ENCODE results near the gene OXCT1. TPM values are rescaled to one million over a fixed set of nuclear protein-coding genes. Genes with fewer than 3 reads are reported as not detected.

Gene OXCT1
- total and polyA plus RNA-seq, 2 of the 13 experiments (the other 11 are each of a cell fraction or from before 2014, with no cell fraction given), result 0.92 to 4.7 TPM

- no peak for TF ChIP-seq PCBP1 (IDR thresholded peaks at IDR 0.05; ENCODE audit: borderline replicate concordance, low read depth, low read length)
- TF ChIP-seq DMTF1 (CRISPR knock-in tag; IDR thresholded peaks at IDR 0.05), result no peak
- TF ChIP-seq THAP7 (CRISPR knock-in tag; IDR thresholded peaks at IDR 0.05), result peak; percentile 31; the same call in 1 of the 2 replicates
- no peak for TF ChIP-seq ZNF124 (CRISPR knock-in tag; IDR thresholded peaks at IDR 0.05)
- no peak for TF ChIP-seq FIP1L1 (IDR thresholded peaks at IDR 0.05; ENCODE audit: borderline replicate concordance, insufficient read depth, low read depth, low read length)
- no peak for TF ChIP-seq EHMT2 (IDR thresholded peaks at IDR 0.05; ENCODE audit: borderline replicate concordance, low read depth, low read length)
- TF ChIP-seq NRL (CRISPR knock-in tag; IDR thresholded peaks at IDR 0.05; ENCODE audit: borderline replicate concordance), result peak; percentile 25; the same call in 1 of the 2 replicates
These were observed at the start of gene OXCT1 (continued) for GRCh38 chr5:41869724-41870626.

GRCh38 chr5:41918105-41918504 lies 47.9 kb upstream of the OXCT1 start:
- H3K4me1 ChIP-seq (ENCODE audit: insufficient read depth, low read length), result no peaks in the 10 kb centered on the region
- H3K27ac ChIP-seq (ENCODE audit: extremely low read length, insufficient read depth, low read length), result no peak overlapping the region
- DNase-seq (ENCODE audit: low spot score), result no peak
- no peaks in the 10 kb centered on the region for H4K20me1 ChIP-seq (ENCODE audit: insufficient read depth, low read length)
- H3K9me3 ChIP-seq (ENCODE audit: low read length), result no peaks in the 10 kb centered on the region
- no TSS peak for BruUV-seq (replicated peaks)
- no peaks in the 10 kb centered on the region for H3K27me3 ChIP-seq (ENCODE audit: control insufficient read depth in 1 of 2, insufficient read depth in 2 of 2, low read length in 2 of 2)
- H3K79me2 ChIP-seq (ENCODE audit: insufficient read depth, low read length), result no peaks in the 10 kb centered on the region
- no peak overlapping the region for H3K9ac ChIP-seq (ENCODE audit: insufficient read depth, low read depth, low read length)
- H3K36me3 ChIP-seq (replicated peaks in 1 of 2; ENCODE audit: control insufficient read depth in 1 of 2, insufficient read depth in 2 of 2, low read length in 2 of 2), result peaks cover 5 to 66% of the 10 kb centered on the region in 2 experiments; a peak in 4 of 5 replicates
- no peak for FAIRE-seq
- in situ Hi-C loops (cut with HindIII; ENCODE audit: extremely low pct_ligation_motif_present, low pct_unique_long_range_greater_than_20kb) (no loop called here), intact Hi-C loops (cut with micrococcal nuclease; ENCODE audit: unreplicated experiment) (no loop called here)
- POLR2A ChIA-PET, result no interaction called here
- H3K4me3 ChIP-seq (replicated peaks in 1 of 3; ENCODE audit: insufficient read depth in 1 of 3, low read depth in 2 of 3, low read length in 3 of 3), result no peak overlapping the region
- no peak for ATAC-seq
- WGBS (ENCODE audit: low lambda C conversion rate), result 97% methylated on average over 2 of the region's 2 CpGs
- no peak overlapping the region for H2AFZ ChIP-seq (ENCODE audit: low read length)
- CTCF ChIA-PET (ENCODE audit: low intra/inter-chr PET ratio, low total read pairs), result no interaction called here
- H3K4me2 ChIP-seq (ENCODE audit: low read depth, low read length), result no peak overlapping the region
- TF ChIP-seq ZNF83 (CRISPR knock-in tag; IDR thresholded peaks at IDR 0.05; ENCODE audit: borderline replicate concordance), result no peak
- TF ChIP-seq ETV5 (CRISPR knock-in tag; IDR thresholded peaks at IDR 0.05; ENCODE audit: borderline replicate concordance), result no peak
- no peak for TF ChIP-seq ZNF263 (CRISPR knock-in tag; IDR thresholded peaks at IDR 0.05)
- no peak for TF ChIP-seq TERF1 (CRISPR knock-in tag; IDR thresholded peaks at IDR 0.05)
- no peak for TF ChIP-seq ZNF282 (IDR thresholded peaks at IDR 0.05; ENCODE audit: partially characterized antibody)
- TF ChIP-seq HCFC1 (IDR thresholded peaks at IDR 0.05; ENCODE audit: low read depth, low read length), result no peak
- TF ChIP-seq CTCF (CRISPR knock-in tag; IDR thresholded peaks at IDR 0.05), result no peak
- TF ChIP-seq NCOR1 (IDR thresholded peaks at IDR 0.05; ENCODE audit: borderline replicate concordance, low read length), result no peak
- no peak for TF ChIP-seq ISL2 (CRISPR knock-in tag; IDR thresholded peaks at IDR 0.05)
- no peak for TF ChIP-seq HMG20A (CRISPR knock-in tag; IDR thresholded peaks at IDR 0.05; ENCODE audit: borderline replicate concordance)
